Omental fat pad (tissue), 4 donors: ENCODE results near the gene OCSTAMP. TPM values are rescaled to one million over a fixed set of nuclear protein-coding genes. Genes with fewer than 3 reads are reported as not detected.

ENCODE experiments used
- ATAC-seq: fragments of 150-250 bp; one replicate; pipeline ENCODE4 v1.9.1; 2016; ENCODE audit warnings: mild to moderate bottlenecking, moderate library complexity; ENCODE audit not compliant: low FRiP score
- DNase-seq: peaks from one replicate; pipeline ENCODE4 v3.0.0-alpha.2; 2019; ENCODE audit warnings: low spot score
- total RNA-seq, 4 donors: library from RNA; depleted of rRNA; stranded (reverse); fragments of >200 nt; gene quantifications; one replicate each; pipeline ENCODE4 v1.1.0, GENCODE V29; 2016
- TF ChIP-seq, protein P1 (sequence below), 3 donors: fragments of 450-650 bp; IDR thresholded peaks; one replicate each; pipeline ENCODE4 v1.5.1; 2016 to 2017; ENCODE audit warnings: antibody characterized with exemption in 3 of 3, mild to moderate bottlenecking in 3 of 3, moderate library complexity in 2 of 3

The OCSTAMP gene
- total RNA-seq, 4 donors from 2014 or later, result 0.24 TPM; not detected in 3

DNA sequence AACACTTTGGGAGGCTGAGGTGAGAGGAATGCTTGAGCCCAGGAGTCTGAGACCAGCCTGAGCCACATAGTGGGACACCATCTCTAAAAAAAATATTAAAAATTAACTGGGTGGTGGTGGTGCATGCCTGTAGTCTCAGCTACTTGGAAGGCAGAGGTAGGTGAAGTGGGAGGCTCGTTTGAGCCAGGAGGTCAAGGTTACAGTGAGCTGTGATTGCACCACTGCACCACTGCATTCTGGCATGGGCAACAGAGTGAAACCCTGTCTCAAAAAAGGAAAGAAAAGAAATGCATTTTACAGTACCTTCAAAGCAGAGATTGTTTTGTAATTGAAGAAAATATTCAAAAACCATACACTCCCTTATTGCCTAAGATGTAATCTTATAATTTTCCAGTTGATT, 6.5 kb downstream of the OCSTAMP start:
- TF ChIP-seq, protein P1, sequence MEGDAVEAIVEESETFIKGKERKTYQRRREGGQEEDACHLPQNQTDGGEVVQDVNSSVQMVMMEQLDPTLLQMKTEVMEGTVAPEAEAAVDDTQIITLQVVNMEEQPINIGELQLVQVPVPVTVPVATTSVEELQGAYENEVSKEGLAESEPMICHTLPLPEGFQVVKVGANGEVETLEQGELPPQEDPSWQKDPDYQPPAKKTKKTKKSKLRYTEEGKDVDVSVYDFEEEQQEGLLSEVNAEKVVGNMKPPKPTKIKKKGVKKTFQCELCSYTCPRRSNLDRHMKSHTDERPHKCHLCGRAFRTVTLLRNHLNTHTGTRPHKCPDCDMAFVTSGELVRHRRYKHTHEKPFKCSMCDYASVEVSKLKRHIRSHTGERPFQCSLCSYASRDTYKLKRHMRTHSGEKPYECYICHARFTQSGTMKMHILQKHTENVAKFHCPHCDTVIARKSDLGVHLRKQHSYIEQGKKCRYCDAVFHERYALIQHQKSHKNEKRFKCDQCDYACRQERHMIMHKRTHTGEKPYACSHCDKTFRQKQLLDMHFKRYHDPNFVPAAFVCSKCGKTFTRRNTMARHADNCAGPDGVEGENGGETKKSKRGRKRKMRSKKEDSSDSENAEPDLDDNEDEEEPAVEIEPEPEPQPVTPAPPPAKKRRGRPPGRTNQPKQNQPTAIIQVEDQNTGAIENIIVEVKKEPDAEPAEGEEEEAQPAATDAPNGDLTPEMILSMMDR (IDR thresholded peaks at IDR 0.05), result no peak
- ATAC-seq, result no peak

GRCh38 chr20:46543033-46543432, 7.4 kb downstream of the OCSTAMP start:
- TF ChIP-seq, protein P1 (IDR thresholded peaks at IDR 0.05), result no peak
- DNase-seq (no peak), ATAC-seq (no peak)

More for the DNA sequence above, 6.5 kb downstream of the OCSTAMP start:
- no peak for DNase-seq

DNA sequence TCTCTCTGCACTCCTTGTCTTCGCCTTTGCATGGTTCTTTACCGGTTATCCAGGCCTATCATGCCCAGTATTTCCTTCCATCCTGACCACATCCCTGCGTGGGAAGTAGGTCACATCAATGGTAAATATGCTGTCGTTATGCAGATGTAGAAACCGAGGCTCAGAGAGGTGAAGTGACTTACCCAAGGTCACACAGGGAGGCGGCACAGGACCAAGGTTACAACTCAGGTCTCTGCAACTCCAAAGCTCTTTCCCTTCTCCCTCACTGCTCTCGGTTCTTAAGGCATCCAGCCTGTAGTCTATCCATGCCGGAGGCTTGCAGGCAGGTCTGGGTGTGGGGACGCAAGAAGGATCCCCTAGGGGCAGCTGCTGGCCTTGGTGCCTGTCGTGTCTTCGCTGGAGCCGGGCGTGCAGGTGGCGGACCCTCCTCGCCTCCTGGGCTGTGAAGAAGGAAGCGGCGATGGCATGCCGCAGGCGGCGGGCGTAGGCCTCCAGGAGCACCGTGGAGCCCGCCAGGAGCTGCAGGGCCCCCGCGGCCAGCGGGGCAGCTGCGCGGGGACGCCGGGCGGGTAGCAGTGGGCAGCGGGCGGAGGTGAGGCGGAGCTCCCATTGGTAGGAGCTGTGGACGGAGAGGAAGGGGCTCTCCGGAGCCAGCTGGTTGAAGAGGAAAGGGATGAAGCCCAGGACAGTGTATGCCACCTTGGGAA, 9.1 kb downstream of the OCSTAMP start:
- TF ChIP-seq, protein P1 (IDR thresholded peaks at IDR 0.05), result no peak
- no peak for DNase-seq
- ATAC-seq, result no peak

- no peak for ATAC-seq
- TF ChIP-seq, protein P1 (IDR thresholded peaks at IDR 0.05), result no peak
- DNase-seq, result no peak
Observed at GRCh38 chr20:46539113-46539512, 11.3 kb downstream of the OCSTAMP start.

GRCh38 chr20:46530640-46531039, 19.8 kb downstream of the OCSTAMP start:
- TF ChIP-seq, protein P1 (IDR thresholded peaks at IDR 0.05), result no peak
- ATAC-seq (no peak), DNase-seq (no peak)

DNA sequence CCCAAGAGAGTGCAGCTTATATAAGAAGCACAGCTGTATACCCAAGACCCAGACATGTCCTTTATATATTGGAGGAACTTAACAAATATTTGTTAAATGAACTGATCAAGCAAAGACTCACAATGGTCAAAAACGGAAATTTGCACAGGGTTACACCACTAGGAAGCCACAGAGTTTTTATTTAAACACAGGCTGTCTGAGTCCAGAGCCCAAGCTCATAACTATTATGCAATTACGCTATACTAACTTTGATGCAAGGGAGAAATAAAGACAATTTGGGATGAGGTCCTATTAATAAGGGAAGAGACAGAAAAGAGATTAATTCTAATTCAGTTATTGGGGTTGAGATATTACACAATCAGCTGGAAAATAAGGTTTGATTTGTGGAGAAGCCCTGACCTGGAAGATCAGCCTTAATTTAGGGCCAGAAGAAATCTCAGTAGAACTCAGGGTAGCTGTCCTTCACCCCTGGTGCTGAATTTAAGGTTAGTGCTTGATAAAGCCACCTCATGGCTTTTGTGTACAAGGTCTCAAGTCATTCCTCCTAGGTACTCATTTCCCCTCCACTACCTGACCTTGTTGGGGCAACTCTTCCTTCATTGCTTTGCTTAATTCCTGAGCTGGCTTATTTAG, 26.6 kb downstream of the OCSTAMP start:
- DNase-seq, result no peak
- ATAC-seq, result no peak
- TF ChIP-seq, protein P1 (IDR thresholded peaks at IDR 0.05), result no peak

DNA sequence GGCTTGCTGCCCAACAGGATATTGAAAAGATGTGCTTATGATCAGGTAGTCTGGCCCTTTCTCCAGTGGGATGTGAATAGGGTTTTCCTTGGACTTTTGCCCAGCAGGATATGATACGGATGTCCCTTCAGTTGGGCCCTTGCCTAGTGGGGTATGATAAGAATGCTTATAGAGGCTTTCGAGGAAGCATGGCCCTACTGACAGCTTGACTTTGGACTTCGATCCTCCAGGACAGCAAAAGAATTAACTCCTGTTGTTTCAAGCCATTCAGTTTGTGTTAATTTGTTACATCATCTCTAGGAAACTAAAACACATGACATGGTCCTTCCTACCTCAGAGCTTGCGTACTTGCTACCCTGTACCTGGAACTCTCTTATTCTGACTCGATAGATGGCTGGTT, 27.3 kb downstream of the OCSTAMP start:
- no peak for DNase-seq
- ATAC-seq, result no peak
- TF ChIP-seq, protein P1 (IDR thresholded peaks at IDR 0.05), result no peak
